Measurements from ENCODE around the gene GNAS-AS1.

GRCh38 chr20:58893355-58894120, 42.8 kb upstream of the GNAS-AS1 start:
- no peak for TF ChIP-seq CTCF (IDR thresholded peaks at IDR 0.05; ENCODE audit: insufficient read depth, low read length, poor library complexity, severe bottlenecking)
- no peak for TF ChIP-seq EZH2phosphoT487 (conservative IDR thresholded peaks at IDR 0.05; ENCODE audit: low read length)

Measured in SU-DHL-6 (cell line).